LNCAP (cell line): ENCODE results near the gene KLHL30.
A peak's percentile ranks its signal among the peaks of the same experiment; 100 is the strongest.

Experiments used
- TF ChIP-seq, protein P1 (sequence below): fragments of 450-650 bp; IDR thresholded peaks from 2 replicates; pipeline ENCODE4 v1.5.1; 2017; ENCODE audit warnings: mild to moderate bottlenecking

Gene KLHL30

DNA sequence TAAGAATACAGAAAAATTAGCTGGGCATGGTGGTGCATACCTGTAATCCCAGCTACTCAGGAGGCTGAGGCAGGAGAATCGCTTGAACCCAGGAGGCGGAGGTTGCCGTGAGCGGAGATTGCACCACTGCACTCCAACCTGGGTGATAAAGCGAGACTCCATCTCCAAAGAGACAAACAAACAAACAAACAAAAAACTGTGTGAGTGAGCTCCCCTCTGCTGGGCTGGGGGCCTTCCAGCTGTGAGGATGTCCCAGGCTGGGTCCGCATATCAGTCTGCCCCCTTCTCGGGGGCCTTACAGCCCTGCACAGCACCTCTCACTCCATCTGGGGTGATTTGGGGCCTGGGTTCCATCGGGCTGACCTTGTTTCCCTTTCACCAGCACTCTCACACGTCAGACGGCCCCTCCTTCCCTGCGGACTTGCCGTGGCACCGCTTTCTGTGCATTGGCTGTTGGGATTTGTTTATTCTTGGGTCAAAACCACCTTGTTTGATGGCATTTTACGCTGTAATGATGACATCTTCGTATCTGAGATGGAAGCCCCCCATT, 2.8 kb upstream of the KLHL30 start:
- TF ChIP-seq, protein P1, sequence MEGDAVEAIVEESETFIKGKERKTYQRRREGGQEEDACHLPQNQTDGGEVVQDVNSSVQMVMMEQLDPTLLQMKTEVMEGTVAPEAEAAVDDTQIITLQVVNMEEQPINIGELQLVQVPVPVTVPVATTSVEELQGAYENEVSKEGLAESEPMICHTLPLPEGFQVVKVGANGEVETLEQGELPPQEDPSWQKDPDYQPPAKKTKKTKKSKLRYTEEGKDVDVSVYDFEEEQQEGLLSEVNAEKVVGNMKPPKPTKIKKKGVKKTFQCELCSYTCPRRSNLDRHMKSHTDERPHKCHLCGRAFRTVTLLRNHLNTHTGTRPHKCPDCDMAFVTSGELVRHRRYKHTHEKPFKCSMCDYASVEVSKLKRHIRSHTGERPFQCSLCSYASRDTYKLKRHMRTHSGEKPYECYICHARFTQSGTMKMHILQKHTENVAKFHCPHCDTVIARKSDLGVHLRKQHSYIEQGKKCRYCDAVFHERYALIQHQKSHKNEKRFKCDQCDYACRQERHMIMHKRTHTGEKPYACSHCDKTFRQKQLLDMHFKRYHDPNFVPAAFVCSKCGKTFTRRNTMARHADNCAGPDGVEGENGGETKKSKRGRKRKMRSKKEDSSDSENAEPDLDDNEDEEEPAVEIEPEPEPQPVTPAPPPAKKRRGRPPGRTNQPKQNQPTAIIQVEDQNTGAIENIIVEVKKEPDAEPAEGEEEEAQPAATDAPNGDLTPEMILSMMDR, result no peak

DNA sequence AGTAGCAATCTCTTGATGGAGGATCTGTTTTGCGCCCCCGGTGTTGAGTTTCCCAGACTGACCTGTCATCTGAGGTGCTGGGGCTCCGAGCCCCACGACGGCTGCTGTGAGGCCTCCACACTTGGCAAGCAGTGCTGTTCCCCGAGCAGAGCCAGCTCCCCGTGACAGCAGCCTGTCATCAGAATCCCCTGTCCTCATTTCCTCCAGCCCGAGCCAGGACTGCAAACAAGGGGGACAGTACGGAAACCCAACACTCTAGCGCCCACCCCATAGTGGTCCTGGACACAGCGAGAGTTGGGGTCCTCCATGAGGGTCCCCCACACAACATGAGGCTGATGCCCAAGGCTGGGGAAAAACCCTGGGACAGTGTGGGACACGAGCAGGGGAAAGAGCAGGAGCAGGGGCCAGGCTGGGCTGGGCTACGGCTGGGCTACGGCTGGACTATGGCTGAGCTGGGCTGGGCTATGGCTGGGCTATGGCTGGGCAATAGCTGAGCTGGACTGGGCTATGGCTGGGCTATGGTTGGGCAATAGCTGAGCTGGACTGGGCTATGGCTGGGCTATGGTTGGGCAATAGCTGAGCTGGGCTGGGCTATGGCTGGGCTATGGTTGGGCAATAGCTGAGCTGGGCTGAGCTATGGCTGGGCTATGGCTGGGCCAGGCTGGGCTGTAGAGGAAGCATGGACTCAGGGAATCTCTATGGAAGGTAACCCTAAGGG, 1.5 kb upstream of the KLHL30 start:
- TF ChIP-seq, protein P1, result no peak

DNA sequence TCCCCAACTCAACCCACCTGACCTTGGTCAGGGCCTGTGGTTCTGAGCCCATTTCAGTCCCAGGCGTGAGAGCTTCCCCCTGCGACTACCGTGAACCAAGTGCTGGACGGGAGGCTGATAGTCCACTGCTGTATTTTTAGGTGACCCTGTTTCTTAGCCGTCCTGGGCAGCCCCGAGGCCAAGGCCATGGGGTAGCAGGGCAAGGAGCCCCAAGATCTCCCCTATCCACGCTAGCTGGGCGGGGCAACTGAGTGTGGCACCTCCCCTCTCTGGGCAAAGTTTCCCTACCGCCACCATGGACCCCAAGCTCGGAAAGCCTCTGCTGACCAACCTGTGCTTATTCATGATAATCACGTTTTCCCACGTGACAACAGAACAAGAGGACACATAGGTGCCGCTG, 583 bp upstream of the KLHL30 start:
- TF ChIP-seq, protein P1, result no peak

DNA sequence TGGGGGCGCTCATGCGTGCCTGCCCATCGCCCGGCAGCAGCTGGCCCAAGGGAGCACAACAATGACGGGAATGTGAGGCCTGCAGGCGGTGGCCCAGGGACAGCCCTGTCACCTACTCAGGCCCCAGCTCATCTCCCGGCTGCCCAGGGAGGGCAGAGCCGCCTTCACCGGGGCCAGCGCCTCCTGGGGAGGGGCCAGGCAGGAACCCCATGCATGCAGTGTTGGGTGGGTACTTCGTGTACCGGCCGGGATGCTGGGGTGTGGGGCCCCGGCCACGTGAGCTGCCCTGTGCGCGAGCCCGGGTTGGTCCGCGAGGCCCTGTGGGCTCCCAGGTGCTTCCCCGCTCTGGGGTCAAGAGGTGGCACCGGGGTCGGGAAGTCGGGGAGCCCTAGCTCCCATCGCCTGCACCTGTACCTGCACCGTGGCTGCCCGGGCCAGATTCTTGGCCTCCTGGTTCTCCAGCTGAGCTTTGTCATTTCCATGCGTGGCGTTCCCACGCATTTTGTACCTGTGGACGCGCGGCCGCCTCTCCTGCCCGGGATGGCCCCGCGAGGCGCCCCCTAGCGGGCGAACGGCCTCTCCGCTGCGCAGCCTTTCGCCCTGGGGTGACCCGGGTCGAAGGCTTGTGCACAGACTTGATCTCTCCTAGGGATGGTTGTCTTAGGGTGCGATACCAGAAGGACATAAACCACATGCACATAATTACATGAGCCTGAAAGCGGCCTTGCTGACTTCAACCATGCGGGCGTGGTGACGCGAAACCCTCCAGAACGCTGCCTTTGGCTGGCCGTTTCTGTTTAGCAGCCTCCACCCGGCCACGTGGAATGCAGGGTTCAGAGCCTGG, 950 bp downstream of the KLHL30 start:
- TF ChIP-seq, protein P1, result peak; percentile 61

DNA sequence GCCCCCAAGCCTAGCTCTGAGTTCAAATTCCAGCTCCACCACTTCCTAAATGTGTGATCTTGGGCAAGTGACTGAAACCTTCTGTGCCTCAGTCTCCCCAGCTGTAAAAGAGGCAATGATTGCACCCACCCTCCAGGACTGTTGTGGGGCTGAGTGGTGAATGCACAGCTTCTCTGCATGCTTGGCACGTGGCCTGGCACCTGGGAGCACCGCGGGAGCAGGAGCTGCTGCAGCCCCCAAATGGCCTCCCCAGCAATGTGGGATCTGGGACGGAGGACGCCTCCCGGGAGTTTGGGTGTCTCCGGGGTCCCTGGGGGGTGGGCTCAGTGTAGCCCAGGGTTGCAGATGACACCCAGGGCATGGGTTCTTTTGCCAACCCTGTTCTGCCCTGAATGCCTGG, 1.6 kb downstream of the KLHL30 start:
- TF ChIP-seq, protein P1, result no peak

DNA sequence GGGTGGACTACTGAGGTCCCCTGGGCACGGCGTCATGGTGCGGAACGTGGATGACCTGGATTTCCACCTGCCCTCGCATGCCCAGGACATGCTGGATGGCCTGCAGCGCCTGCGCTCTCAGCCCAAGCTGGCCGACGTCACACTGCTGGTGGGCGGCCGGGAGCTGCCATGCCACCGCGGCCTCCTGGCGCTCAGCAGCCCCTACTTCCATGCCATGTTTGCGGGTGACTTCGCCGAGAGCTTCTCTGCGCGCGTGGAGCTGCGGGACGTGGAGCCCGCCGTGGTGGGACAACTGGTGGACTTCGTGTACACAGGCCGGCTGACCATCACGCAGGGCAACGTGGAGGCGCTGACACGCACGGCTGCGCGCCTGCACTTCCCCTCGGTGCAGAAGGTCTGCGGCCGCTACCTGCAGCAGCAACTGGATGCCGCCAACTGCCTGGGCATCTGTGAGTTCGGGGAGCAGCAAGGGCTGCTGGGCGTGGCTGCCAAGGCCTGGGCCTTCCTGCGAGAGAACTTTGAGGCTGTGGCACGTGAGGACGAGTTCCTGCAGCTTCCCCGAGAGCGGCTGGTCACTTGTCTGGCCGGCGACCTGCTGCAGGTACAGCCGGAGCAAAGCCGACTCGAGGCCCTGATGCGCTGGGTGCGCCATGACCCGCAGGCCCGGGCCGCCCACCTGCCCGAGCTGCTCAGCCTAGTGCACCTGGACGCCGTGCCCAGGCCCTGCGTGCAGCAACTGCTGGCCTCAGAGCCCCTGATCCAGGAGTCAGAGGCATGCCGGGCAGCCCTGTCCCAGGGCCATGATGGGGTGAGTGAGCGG, 2.5 kb downstream of the KLHL30 start:
- TF ChIP-seq, protein P1, result no peak
